ENCODE results near the gene NFIA. TPM values are rescaled to one million over a fixed set of nuclear protein-coding genes. Genes with fewer than 3 reads are reported as not detected.

Gene NFIA
- total and polyA plus RNA-seq, 9 of the 15 experiments (the other 6 are each of a cell fraction or from before 2014, with no cell fraction given): 5.3 to 24.9 (median 9.8) TPM

GRCh38 chr1:61116421-61116820 is 34.1 kb downstream of the NFIA start:
- no peaks in the 10 kb centered on the region for H3K9me3 ChIP-seq (replicated peaks; ENCODE audit: control insufficient read depth, insufficient read depth, low read depth, low read length)
- ATAC-seq: peak; percentile 34
- H3K36me3 ChIP-seq (ENCODE audit: control insufficient read depth, insufficient read depth, low read length): peaks cover 8% of the 10 kb centered on the region; the same call in 2 of the 3 replicates
- H3K27ac ChIP-seq (ENCODE audit: extremely low read depth, low read depth, low read length): peak overlapping the region; percentile 63
- peak overlapping the region in 1 of 2 experiments; percentile 48; a peak in 2 of 4 replicates for H3K9ac ChIP-seq (ENCODE audit: insufficient read depth in 1 of 2, low read depth in 2 of 2, low read length in 2 of 2)
- H4K20me1 ChIP-seq (replicated peaks; ENCODE audit: control insufficient read depth, insufficient read depth, low read length): no peaks in the 10 kb centered on the region
- no peak overlapping the region for H3K4me3 ChIP-seq
- peak; percentile 15 for FAIRE-seq
- no peaks in the 10 kb centered on the region for H3K27me3 ChIP-seq (ENCODE audit: control insufficient read depth in 2 of 2, insufficient read depth in 2 of 2, low read length in 2 of 2)
- H3K9me1 ChIP-seq (ENCODE audit: control insufficient read depth, insufficient read depth, low read length): no peaks in the 10 kb centered on the region
- H3K4me2 ChIP-seq (ENCODE audit: insufficient read depth, low read length): peak overlapping the region; percentile 76
- in situ Hi-C loops (cut with MboI) (no loop called here), intact Hi-C loops (cut with micrococcal nuclease) (no loop called here)
- BruUV-seq (replicated peaks): no TSS peak
- peaks cover 96% of the 10 kb centered on the region for H3K79me2 ChIP-seq (ENCODE audit: control insufficient read depth, insufficient read depth, low read length)
- ChIA-PET POLR2A (interaction anchor here (2.0 kb wide), 1 partner anchor 8 kb away, joined by 7 read pairs; no protein-coding TSS in a partner anchor), CTCF (ENCODE audit: low intra/inter-chr PET ratio) (no interaction called here)
- peak in 1 of 4 experiments; percentile 48 for DNase-seq (ENCODE audit: extremely low read depth in 1 of 4, low spot score in 3 of 4)
- peak overlapping the region; percentile 5; the same call in 1 of the 2 replicates for H2AFZ ChIP-seq (ENCODE audit: low read depth, low read length)
- WGBS (ENCODE audit: insufficient coverage, low coverage, missing lambda C conversion rate): 1% methylated on average over 6 of the region's 6 CpGs
- H3K4me1 ChIP-seq (replicated peaks in 1 of 2; ENCODE audit: control insufficient read depth in 2 of 2, insufficient read depth in 2 of 2, low read length in 2 of 2): peaks cover 10 to 33% of the 10 kb centered on the region in 2 experiments
- TF ChIP-seq FOXJ2 (tag; IDR thresholded peaks at IDR 0.05) (peak; percentile 62; the same call in 1 of the 2 replicates), TBL1XR1 (IDR thresholded peaks at IDR 0.05; ENCODE audit: low read length in 2 of 2) (0 out of 4 replicates have a peak, but pooled peaks of 1 of the 2 experiments have one; percentile 25), EP300 (IDR thresholded peaks at IDR 0.05; ENCODE audit: low read length) (peak; percentile 71; the same call in 1 of the 2 replicates), ZNF134 (CRISPR knock-in tag; conservative IDR thresholded peaks at IDR 0.05) (no peak), ATF4 (CRISPR knock-in tag; IDR thresholded peaks at IDR 0.05) (peak; percentile 43; the same call in 1 of the 2 replicates), TEAD4 (IDR thresholded peaks at IDR 0.05; ENCODE audit: low read length) (0 out of 2 replicates have a peak, but pooled peaks have one; percentile 25), TEAD4 (CRISPR knock-in tag; IDR thresholded peaks at IDR 0.05; ENCODE audit: borderline replicate concordance) (no peak), NR2C1 (IDR thresholded peaks at IDR 0.05) (0 out of 2 replicates have a peak, but pooled peaks have one; percentile 13), NR2C1 (tag; IDR thresholded peaks at IDR 0.05) (no peak), SMAD2 (IDR thresholded peaks at IDR 0.05; ENCODE audit: low read depth, low read length) (no peak), C11orf30 (IDR thresholded peaks at IDR 0.05; ENCODE audit: low read depth) (peak; percentile 13; the same call in 1 of the 2 replicates), CTBP1 (IDR thresholded peaks at IDR 0.05; ENCODE audit: borderline replicate concordance) (peak; percentile 39; the same call in 1 of the 2 replicates), ATF3 (IDR thresholded peaks at IDR 0.05) (peak; percentile 58), ATF3 (CRISPR knock-in tag; conservative IDR thresholded peaks at IDR 0.05) (no peak), CBFA2T3 (IDR thresholded peaks at IDR 0.05) (peak; percentile 51), RAD21 (CRISPR knock-in tag; conservative IDR thresholded peaks at IDR 0.05 in 1 of 2, IDR thresholded peaks at IDR 0.05 in 1 of 2) (no peak), BRD9 (IDR thresholded peaks at IDR 0.05; ENCODE audit: low read depth, partially characterized antibody) (no peak), RCOR1 (IDR thresholded peaks at IDR 0.05; ENCODE audit: borderline replicate concordance in 1 of 2, low read depth in 2 of 2, low read length in 2 of 2) (0 out of 4 replicates have a peak, but pooled peaks of 1 of the 2 experiments have one; percentile 44), BHLHE40 (IDR thresholded peaks at IDR 0.05; ENCODE audit: low read length) (0 out of 2 replicates have a peak, but pooled peaks have one; percentile 14), ZNF695 (CRISPR knock-in tag; IDR thresholded peaks at IDR 0.05) (no peak), SMARCA4 (IDR thresholded peaks at IDR 0.05) (peak; percentile 57), DPF2 (IDR thresholded peaks at IDR 0.05) (peak; percentile 63; the same call in 1 of the 2 replicates), TCF3 (CRISPR knock-in tag; IDR thresholded peaks at IDR 0.05) (peak; percentile 63), MEIS2 (IDR thresholded peaks at IDR 0.05; ENCODE audit: partially characterized antibody) (peak; percentile 67), ZBTB1 (CRISPR knock-in tag; IDR thresholded peaks at IDR 0.05; ENCODE audit: borderline replicate concordance, low read depth) (no peak)
